ENCODE measurements around the gene GNG2.

GRCh38 chr14:51855234-51855633 lies 5.2 kb upstream of the GNG2 start:
- TF ChIP-seq BMI1 (IDR thresholded peaks at IDR 0.05; ENCODE audit: low read length) (no peak), ARHGAP35 (IDR thresholded peaks at IDR 0.05; ENCODE audit: partially characterized antibody) (no peak)
